ENCODE results near the gene EEF1A2. TPM values are rescaled to one million over a fixed set of nuclear protein-coding genes. Genes with fewer than 3 reads are reported as not detected.

EEF1A2 gene
- total RNA-seq, 4 donors from 2014 or later, result 2.1 to 4.7 (median 2.8) TPM; not detected in 1

GRCh38 chr20:63454731-63455567 is 43.9 kb downstream of the EEF1A2 start:
- no peak for DNase-seq (ENCODE audit: low spot score)
- no peak for TF ChIP-seq CTCF (IDR thresholded peaks at IDR 0.05)
- ATAC-seq (ENCODE audit: low FRiP score), result no peak

DNA sequence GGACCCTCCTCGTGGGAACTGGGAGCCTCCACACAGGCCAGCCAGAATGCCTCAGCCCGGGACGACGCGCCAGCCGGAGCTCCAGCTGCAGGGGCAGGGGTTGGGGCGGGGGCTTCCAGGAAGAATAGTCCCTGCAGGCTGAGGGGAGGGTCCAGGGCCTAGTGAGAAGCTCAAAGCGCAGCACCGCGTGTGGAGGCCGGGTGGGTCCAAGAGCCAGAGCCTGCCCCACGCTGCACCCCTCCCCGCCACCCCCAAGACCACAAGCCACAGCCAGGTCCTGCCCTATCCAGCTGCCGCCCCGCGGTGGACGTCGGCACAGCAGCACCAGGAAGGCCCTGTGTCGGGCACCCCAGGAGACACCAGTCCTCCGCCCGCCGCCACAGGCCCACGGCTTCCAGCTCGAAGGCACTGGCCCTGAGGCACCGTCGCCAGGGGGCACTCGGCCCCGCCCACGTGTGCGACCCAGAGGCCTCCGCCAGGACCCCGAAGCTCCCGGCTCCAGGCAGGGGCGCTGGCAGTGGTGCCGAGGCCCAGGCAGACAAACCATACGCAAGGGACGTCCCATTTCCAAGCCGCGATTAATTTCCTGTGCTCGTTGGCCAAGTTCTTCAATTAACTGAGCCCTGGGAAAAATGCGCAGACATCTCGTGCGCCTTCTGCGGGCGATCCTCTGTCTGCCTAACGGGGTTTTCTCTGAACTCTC is 45.9 kb downstream of the EEF1A2 start:
- no peak for TF ChIP-seq CTCF (IDR thresholded peaks at IDR 0.05)
- DNase-seq (ENCODE audit: low spot score) (no peak), ATAC-seq (ENCODE audit: low FRiP score) (no peak)

DNA sequence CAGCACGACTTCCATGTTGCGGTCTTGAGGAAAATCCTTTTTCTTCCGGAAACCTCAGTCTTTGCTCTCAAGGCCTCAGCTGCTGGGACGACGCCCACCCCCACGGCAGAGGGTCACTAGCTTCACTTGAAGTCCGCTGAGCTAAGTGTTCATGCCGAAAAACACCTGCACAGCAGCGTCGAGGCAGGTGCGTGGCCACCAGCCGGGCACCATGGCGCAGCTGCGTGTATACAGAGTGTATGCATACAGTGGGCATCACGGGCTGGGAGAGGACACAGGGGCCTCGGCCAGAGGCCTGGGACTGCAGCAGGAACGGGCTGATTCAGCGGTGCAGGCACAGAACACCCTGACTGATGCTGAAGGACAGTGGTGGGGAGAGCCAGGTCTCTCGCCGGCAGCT is 46.5 kb downstream of the EEF1A2 start:
- ATAC-seq (ENCODE audit: low FRiP score), result no peak
- DNase-seq (ENCODE audit: low spot score), result no peak
- no peak for TF ChIP-seq CTCF (IDR thresholded peaks at IDR 0.05)

GRCh38 chr20:63451821-63452220 is 47.1 kb downstream of the EEF1A2 start:
- TF ChIP-seq CTCF (IDR thresholded peaks at IDR 0.05), result no peak
- no peak for ATAC-seq (ENCODE audit: low FRiP score)
- no peak for DNase-seq (ENCODE audit: low spot score)

DNA sequence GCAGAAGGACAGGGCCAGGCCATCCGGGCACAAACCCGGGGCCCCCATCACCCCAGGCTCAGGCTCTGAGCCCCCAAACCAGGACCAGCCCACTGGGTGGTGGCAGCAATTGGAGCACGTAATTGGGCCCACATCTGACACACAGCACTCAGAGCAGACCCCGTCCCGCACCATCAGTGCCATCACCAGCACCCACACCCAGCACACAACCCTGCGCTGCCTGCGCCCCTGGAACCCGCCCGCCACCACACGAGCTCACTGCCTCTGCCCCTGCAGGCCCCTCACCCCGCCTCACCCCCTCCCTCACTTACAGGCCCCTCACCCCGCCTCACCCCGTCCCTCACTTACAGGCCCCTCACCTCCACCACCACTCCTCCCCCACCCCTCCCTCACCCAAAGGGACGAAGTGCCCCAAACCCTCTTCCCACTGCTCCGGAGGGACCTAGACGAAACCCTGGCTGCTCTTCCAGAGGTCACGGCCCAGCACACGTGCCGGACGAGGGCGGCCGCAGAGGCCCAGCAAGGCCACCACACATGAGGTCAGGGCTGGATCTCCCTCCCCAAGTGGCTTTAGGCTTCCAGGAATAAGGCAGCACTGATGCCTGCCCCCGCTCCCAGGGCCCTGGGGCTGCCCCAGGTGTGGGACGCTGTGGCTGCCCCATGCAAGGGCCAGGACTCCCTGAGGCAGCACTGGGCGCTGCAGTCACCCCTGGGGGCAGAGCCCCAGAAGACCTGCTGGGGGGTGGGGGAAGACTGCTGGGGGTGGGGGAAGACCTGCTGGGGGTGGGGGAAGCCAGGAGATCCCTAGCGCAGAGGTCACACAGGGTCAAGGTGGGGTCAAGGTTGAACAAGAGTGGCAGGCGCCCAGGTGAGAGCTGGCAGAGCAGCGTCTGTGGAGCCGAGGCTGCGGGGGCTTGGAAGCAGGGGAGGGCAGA is 48.8 kb downstream of the EEF1A2 start:
- ATAC-seq (ENCODE audit: low FRiP score) (no peak), DNase-seq (ENCODE audit: low spot score) (no peak)
- no peak for TF ChIP-seq CTCF (IDR thresholded peaks at IDR 0.05)

DNA sequence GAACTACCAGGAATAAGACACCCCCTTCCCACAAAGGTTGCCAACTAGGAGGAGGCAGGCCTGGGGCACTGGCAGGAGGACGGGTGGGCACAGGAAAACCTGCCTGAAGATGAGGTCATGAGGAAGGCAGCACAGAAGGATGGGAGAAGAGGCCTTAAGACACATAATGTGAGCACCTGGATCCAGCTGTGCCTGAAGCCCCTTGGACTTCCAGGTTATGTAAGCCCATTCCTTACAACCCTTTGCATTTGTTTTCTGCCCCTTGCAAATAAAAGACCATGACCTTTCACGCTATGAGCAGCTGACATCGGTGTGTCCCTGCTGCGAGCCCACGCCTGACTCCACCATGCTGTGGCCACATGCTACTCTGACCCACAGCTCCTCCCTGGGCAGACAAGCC is 49.9 kb downstream of the EEF1A2 start:
- DNase-seq (ENCODE audit: low spot score) (no peak), ATAC-seq (ENCODE audit: low FRiP score) (no peak)
- TF ChIP-seq CTCF (IDR thresholded peaks at IDR 0.05), result no peak
